GM21786 (cell line): ENCODE results near the gene C1orf159.
"Not testable (repeated sequence)": the region's sequence is repeated elsewhere in the genome, so short reads cannot be mapped to it uniquely, and the experiment has no call there.

ENCODE experiments used
- ATAC-seq: cut with Tn5 transposase; IDR thresholded peaks from one replicate; pipeline ENCODE4 v1.9.1; 2021; ENCODE audit not compliant: unreplicated experiment

Gene C1orf159

GRCh38 chr1:1115786-1116700, at the start of gene C1orf159:
TSS of gene C1orf159 (minus strand) at chr1:1116089. CDS start at chr1:1091543, 24,546 bp downstream.
- ATAC-seq, result peak; percentile 92

GRCh38 chr1:1165485-1165884, 49.6 kb upstream of the C1orf159 start:
- ATAC-seq, result no peak

GRCh38 chr1:1164701-1165451, 49.0 kb upstream of the C1orf159 start:
- no peak for ATAC-seq

GRCh38 chr1:1164361-1164700, 48.4 kb upstream of the C1orf159 start:
- ATAC-seq, result no peak

- no peak for ATAC-seq
Observed at GRCh38 chr1:1163538-1164070, 47.7 kb upstream of the C1orf159 start.

- no peak for ATAC-seq
Observed at GRCh38 chr1:1162597-1163537, 47.0 kb upstream of the C1orf159 start.

GRCh38 chr1:1161683-1162079, 45.8 kb upstream of the C1orf159 start:
- ATAC-seq, result no peak

- ATAC-seq, result no peak
Observed at GRCh38 chr1:1161078-1161682, 45.3 kb upstream of the C1orf159 start.

GRCh38 chr1:1160281-1160930, 44.5 kb upstream of the C1orf159 start:
- no peak for ATAC-seq

- peak; percentile 37 for ATAC-seq
Observed at GRCh38 chr1:1157914-1158710, 42.2 kb upstream of the C1orf159 start.

- peak; percentile 56 for ATAC-seq
Observed at GRCh38 chr1:1157426-1157913, 41.6 kb upstream of the C1orf159 start.

GRCh38 chr1:1157033-1157365, 41.1 kb upstream of the C1orf159 start:
- ATAC-seq, result no peak

- no peak for ATAC-seq
Observed at GRCh38 chr1:1156140-1157032, 40.5 kb upstream of the C1orf159 start.

GRCh38 chr1:1155258-1155657, 39.4 kb upstream of the C1orf159 start:
- no peak for ATAC-seq

- no peak for ATAC-seq
Observed at GRCh38 chr1:1153874-1154273, 38.0 kb upstream of the C1orf159 start.

GRCh38 chr1:1153215-1153614, 37.3 kb upstream of the C1orf159 start:
- ATAC-seq, result not testable (repeated sequence)

GRCh38 chr1:1152431-1152830, 36.5 kb upstream of the C1orf159 start:
- not testable (repeated sequence) for ATAC-seq

GRCh38 chr1:1151306-1151705, 35.4 kb upstream of the C1orf159 start:
- ATAC-seq, result no peak
